Bronchial epithelial cell (primary cell): ENCODE results near the gene SLC4A5. TPM values are rescaled to one million over a fixed set of nuclear protein-coding genes. Genes with fewer than 3 reads are reported as not detected.

Experiments used
- DNase-seq: peaks from one replicate; pipeline ENCODE4 v3.0.0-alpha.2; 2010; ENCODE audit warnings: low read depth
- FAIRE-seq: peaks from 2 replicates; lab custom pipeline; 2011; peaks lifted over from hg19 to GRCh38; lab: Jason Lieb, UNC
- H3K27me3 ChIP-seq: 2 replicates; pipeline ENCODE4 v1.5.1; 2011; ENCODE audit warnings: low read length; ENCODE audit not compliant: control insufficient read depth, insufficient read depth
- H3K36me3 ChIP-seq: 2 replicates; pipeline ENCODE4 v1.5.1; 2011; ENCODE audit warnings: low read length; ENCODE audit not compliant: control insufficient read depth, insufficient read depth
- H3K4me3 ChIP-seq: 2 replicates; pipeline ENCODE4 v1.5.1; 2011; ENCODE audit warnings: mild to moderate bottlenecking, low read depth, low read length, control low read depth
- CTCF ChIP-seq: IDR thresholded peaks from 2 replicates; pipeline ENCODE4 v1.5.1; 2011; ENCODE audit warnings: mild to moderate bottlenecking, moderate library complexity, low read length, control low read depth, inconsistent platforms; ENCODE audit not compliant: insufficient read depth, severe bottlenecking
- total RNA-seq: library from RNA; depleted of rRNA; stranded (reverse); fragments of >200 nt; gene quantifications from 2 replicates; pipeline ENCODE4 v1.2.1, GENCODE V29; 2014

SLC4A5 gene
- total RNA-seq, 1 donor from 2014 or later: under 0.01 TPM

GRCh38 chr2:74250189-74250631 is 93.0 kb downstream of the SLC4A5 start:
- no peak overlapping the region for H3K4me3 ChIP-seq
- H3K36me3 ChIP-seq: no peaks in the 10 kb centered on the region
- peak; percentile 78 for TF ChIP-seq CTCF
- H3K27me3 ChIP-seq: no peaks in the 10 kb centered on the region
- DNase-seq: peak; percentile 29
- no peak for FAIRE-seq

- Histone ChIP-seq H3K36me3 (no peaks in the 10 kb centered on the region), H3K4me3 (no peak overlapping the region), H3K27me3 (no peaks in the 10 kb centered on the region)
- DNase-seq: no peak
- TF ChIP-seq CTCF: no peak
- no peak for FAIRE-seq
Observed at GRCh38 chr2:74249406-74250122, 93.7 kb downstream of the SLC4A5 start.

DNA sequence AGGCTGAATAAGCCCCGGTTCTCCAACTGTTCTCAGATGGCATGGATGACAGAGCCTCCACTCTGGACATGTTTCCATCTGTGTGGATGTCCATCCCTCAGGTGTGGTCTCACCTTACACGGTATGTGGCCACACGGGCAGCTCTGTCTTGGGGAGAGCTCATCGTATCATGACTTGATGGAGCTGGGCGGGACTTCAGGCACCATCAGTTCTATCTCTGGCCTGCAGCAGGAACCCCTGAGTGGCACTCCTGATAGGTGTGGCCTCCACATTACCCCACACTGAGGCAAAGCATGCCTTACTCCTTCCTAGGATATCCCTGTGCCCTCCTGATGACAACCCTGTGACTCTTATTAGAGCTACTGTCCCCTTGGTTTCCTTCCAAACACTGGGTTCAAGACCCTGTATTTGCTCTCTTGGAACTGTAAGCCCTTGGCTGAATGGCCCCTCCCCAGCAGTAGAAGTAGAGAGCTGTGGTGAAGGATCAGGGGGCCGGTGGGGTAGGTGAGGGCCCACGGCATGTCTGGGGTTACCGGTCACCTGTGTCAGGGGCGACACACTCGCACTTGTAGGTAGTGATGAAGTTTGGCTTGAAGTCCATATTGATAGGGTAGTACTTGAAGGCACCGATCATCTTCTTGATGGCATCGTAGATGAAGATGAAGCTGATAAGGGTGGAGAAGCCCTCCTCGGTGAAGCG is 96.6 kb downstream of the SLC4A5 start:
- FAIRE-seq (peak; percentile 55), DNase-seq (no peak)
- no peak for TF ChIP-seq CTCF
- no peaks in the 10 kb centered on the region for H3K27me3 ChIP-seq
- H3K36me3 ChIP-seq: no peaks in the 10 kb centered on the region
- no peak overlapping the region for H3K4me3 ChIP-seq

- H3K36me3 ChIP-seq: no peaks in the 10 kb centered on the region
- H3K27me3 ChIP-seq: no peaks in the 10 kb centered on the region
- no peak overlapping the region for H3K4me3 ChIP-seq
- FAIRE-seq: no peak
- DNase-seq: no peak
- no peak for TF ChIP-seq CTCF
Observed at GRCh38 chr2:74244286-74244685, 98.9 kb downstream of the SLC4A5 start.

DNA sequence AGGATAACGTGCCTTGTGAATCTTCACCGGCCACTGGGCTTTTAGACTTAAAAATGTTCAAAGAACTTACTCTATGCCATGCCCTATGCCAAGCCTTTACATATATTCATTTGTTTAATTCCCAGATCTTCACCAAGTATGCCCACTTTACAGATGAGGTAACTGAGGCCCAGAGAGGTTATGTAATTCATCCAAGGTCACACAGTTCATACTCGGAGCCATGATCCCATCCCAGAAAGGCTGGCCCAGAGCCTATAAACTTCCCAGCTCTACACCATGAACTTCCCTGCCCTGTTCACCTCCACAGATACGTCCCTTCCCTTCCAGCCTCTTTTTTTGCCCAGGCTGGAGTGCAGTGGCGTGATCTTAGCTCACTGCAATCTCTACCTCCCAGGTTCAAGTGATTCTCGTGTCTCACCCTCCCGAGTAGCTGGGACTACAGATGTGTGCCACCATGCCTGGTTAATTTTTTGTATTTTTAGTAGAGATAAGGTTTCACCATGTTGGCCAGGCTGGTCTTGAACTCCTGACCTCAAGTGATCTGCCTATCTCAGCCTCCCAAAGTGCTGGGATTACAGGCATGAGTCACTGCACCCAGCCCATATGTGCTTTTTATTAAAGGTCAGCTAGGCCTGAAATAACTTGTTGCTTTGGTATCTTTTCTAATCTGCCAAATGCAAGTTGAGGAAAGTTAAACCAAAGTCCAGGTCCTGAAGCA is 100.7 kb downstream of the SLC4A5 start:
- Histone ChIP-seq H3K36me3 (no peaks in the 10 kb centered on the region), H3K4me3 (no peak overlapping the region), H3K27me3 (no peaks in the 10 kb centered on the region)
- no peak for DNase-seq
- TF ChIP-seq CTCF: no peak
- FAIRE-seq: no peak
